GM18508 (cell line): ENCODE measurements around the gene TMEM236.
A peak's percentile ranks its signal among the peaks of the same experiment; 100 is the strongest.

Source experiments
- ATAC-seq: cut with Tn5 transposase; IDR thresholded peaks from one replicate; pipeline ENCODE4 v1.9.1; 2021; ENCODE audit warnings: moderate number of reproducible peaks; ENCODE audit not compliant: insufficient read depth, unreplicated experiment

TMEM236 gene

GRCh38 chr10:17737027-17737965 is 14.7 kb upstream of the TMEM236 start:
- ATAC-seq, result no peak

GRCh38 chr10:17740668-17741067 is 11.3 kb upstream of the TMEM236 start:
- no peak for ATAC-seq

- no peak for ATAC-seq
These were observed 9.1 kb upstream of the TMEM236 start for GRCh38 chr10:17742918-17743317.

- ATAC-seq, result no peak
These were observed 8.6 kb upstream of the TMEM236 start for GRCh38 chr10:17743437-17743836.

DNA sequence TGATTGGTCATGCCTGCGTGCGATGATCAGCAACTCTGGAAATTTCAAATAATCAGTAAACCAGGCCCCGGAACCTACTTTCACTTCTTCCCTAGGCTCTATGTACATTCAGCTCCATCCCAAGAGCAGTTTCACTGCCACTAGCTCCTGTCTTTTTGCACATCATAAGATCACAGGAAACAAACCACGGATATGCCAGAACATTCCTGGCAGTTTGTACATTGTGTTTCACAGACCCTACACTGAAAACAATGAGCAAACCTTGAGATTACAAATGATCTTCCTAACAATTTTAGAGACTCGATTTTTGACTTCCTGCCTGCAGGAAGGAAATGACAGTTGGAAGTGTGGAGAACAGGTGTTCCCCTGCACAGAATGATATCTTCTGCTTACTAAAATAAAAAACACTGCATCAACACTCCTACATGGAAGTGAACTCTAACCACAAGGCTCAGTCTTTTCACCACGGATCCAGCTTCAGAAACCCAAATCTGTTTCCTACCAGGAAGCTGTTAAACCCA is 7.6 kb upstream of the TMEM236 start:
- no peak for ATAC-seq

- ATAC-seq, result no peak
These were observed 4.0 kb upstream of the TMEM236 start for GRCh38 chr10:17747883-17748550.

DNA sequence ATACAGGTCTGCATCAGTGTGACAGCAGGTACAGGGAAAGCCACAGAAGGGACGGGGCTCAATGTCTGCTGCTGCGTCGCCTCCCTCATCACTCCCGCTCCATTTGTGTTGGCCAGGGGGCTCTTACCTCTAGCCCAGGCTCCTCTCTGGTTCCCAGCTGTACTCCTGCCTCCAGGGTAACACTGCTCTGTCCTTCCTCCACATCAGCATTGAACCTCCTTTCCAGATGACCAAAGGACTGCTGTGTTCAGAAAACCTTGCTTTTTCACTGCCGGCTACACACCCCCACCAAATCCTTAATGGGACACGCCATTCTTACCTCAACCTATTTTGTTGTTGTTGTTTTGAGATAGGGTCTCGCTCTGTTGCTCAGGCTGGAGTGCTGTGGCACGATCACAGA is 2.1 kb upstream of the TMEM236 start:
- no peak for ATAC-seq

GRCh38 chr10:17756557-17757217 is 4.7 kb downstream of the TMEM236 start:
- ATAC-seq, result peak; percentile 83

DNA sequence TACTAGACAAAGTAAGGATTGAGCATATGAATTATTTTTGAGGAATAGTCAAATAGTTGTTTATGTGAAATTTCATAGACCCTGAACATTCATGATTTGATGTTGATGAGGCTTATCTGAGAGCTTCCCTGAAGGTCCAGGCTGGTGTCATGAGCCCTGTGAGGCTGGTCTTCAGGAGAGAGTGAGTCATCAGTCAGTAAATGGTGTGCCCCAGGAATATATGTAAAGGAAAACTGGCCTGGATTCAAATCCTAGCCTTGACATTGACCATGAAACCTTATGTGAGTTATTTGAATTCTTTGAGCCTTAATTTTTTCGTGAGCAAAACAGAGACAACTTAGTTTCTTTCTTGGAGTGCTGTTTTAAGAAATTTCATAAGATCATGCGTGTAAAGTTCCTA is 6.2 kb downstream of the TMEM236 start:
- no peak for ATAC-seq

DNA sequence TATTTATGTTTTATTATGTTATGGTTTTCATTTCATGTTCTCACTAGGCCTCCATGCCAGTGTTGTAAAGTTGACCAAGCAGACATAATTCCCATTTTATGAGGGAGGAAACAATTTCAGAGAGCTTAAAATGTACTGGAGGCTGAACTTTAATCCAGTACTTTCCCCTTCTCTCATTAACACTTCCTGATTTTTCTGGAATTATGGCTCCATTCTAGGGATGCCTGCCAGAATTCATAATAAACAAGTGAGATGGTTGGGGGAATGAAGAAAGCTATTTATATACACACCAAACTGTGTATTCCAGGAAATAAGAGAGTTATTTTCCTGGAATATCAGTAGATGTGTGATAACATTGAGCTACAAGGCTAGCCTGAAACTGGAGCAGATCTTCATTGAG is 6.9 kb downstream of the TMEM236 start:
- no peak for ATAC-seq

GRCh38 chr10:17764142-17764541 is 12.1 kb downstream of the TMEM236 start:
- ATAC-seq, result no peak

DNA sequence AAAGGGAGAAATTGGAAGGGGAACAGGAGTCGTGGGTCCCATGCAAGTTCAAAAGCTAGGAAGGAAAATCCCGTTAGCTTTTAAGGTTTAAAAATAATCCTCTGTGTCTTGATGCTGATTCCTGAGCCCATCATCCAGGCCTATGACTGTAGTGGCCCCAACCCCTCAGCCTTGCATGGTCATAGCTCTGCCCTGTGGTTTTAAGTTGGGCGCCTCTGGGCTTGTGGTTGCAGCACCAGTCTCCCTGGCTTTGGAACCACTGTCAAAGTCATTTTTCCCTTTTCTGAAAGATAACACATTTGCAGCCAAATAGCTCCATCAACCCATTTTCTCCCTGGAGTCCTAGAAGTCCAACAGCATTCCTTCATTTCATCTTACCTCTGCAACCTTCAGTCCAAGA is 13.6 kb downstream of the TMEM236 start:
- ATAC-seq, result no peak

GRCh38 chr10:17766731-17767130 is 14.7 kb downstream of the TMEM236 start:
- ATAC-seq, result no peak

DNA sequence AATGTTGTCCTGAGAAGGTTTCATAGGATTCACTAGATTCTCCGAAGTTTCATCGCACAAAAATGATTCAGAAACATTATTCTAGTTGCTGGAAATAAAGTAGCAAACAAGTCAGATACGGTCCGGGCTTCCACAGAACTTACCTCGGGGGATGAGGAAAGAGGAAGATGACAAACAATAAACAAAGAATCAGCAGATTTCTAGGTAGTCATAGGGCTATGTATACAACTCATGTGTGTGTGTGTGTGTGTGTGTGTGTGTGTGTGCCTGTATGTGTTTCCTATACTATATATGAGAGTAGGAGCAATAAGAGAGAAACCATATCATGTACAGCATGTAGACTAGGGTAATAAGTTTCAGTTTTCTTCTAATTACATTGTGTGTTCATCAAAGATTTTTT is 16.5 kb downstream of the TMEM236 start:
- ATAC-seq, result no peak

DNA sequence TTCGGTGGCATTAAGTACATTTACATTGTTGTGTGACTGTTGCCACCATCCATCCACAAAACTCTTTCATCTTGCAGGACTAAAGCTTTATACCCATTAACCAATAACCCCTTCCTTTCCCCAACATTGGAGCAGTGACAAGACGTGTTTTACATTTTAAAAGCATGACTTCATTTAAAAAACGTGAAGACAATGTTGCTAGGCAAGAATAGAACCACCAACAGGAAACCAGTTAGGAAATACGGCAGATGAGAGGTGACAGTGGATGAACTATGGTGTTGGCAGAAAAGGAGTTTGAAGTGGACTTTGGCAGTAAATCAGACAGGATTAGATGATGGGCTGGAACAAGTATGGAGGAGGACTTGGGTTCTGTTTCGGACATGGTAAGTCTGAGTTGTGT is 17.0 kb downstream of the TMEM236 start:
- ATAC-seq, result no peak

GRCh38 chr10:17771017-17771416 is 19.0 kb downstream of the TMEM236 start:
- no peak for ATAC-seq

GRCh38 chr10:17779784-17780183 is 27.8 kb downstream of the TMEM236 start:
- no peak for ATAC-seq

- no peak for ATAC-seq
These were observed 28.7 kb downstream of the TMEM236 start for GRCh38 chr10:17780727-17781126.

- ATAC-seq, result no peak
These were observed 29.9 kb downstream of the TMEM236 start for GRCh38 chr10:17781856-17782255.

DNA sequence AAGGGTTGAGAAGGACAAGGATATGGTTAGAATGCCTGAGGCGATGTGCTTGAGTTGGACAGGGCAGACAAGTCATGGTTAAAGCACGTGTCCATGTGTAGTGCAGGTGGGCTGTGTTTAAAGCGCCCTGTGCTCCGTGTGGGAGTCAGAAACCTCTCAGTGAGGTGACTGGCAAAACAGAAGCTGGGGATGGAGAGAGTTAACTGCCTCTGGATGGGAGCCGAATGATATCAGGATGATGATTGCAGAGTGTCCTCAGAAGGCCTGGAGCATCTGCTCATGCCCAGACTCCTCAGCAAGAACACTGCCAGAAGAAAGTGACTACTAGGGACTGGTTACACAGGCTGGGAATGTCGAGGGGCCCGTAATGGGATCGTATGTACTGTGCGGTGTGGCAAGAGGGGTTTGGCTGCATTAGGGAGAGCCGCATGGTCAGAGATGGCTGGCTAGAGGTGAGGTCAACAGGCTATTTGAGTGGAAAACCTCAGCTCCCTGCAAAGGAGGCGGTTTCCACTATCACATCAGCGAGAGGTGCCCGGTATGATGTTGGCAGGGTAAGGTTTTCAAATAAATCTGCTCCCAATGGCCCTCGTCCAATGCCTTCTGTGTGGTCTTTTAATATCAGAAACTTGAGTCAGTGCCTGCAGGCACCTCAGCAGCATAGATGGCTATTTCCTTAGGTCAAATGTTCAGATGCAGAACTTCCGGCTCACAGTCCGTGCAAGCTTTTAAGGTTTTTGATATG is 31.1 kb downstream of the TMEM236 start:
- ATAC-seq, result no peak
